ENCODE results near the gene FRAS1. TPM values are rescaled to one million over a fixed set of nuclear protein-coding genes. Genes with fewer than 3 reads are reported as not detected.
"Not testable (repeated sequence)": the region's sequence is repeated elsewhere in the genome, so short reads cannot be mapped to it uniquely, and the experiment has no call there.

FRAS1 gene
- total RNA-seq, 1 donor from 2014 or later: 18.9 TPM

GRCh38 chr4:78265006-78265405 is 207.9 kb downstream of the FRAS1 start:
- no peak for DNase-seq (ENCODE audit: low spot score)
- TF ChIP-seq CTCF (IDR thresholded peaks at IDR 0.05): no peak
- Mint-ChIP-seq H3K4me3 (ENCODE audit: unreplicated experiment) (no peak overlapping the region), H3K9me3 (ENCODE audit: low read depth) (peaks cover 10% of the 10 kb centered on the region), H3K27ac (ENCODE audit: unreplicated experiment) (no peak overlapping the region), H3K4me1 (ENCODE audit: low read depth) (peaks cover 7% of the 10 kb centered on the region), H3K27me3 (ENCODE audit: low read depth) (peaks cover 2% of the 10 kb centered on the region), H3K36me3 (ENCODE audit: low read depth) (peaks cover 12% of the 10 kb centered on the region)

GRCh38 chr4:78267790-78268189 is 210.7 kb downstream of the FRAS1 start:
- no peak for DNase-seq (ENCODE audit: low spot score)
- peaks cover 11% of the 10 kb centered on the region for H3K9me3 Mint-ChIP-seq (ENCODE audit: low read depth)
- H3K27me3 Mint-ChIP-seq (ENCODE audit: low read depth): no peaks in the 10 kb centered on the region
- H3K4me3 Mint-ChIP-seq (ENCODE audit: unreplicated experiment): no peak overlapping the region
- peaks cover 12% of the 10 kb centered on the region for H3K36me3 Mint-ChIP-seq (ENCODE audit: low read depth)
- no peak for TF ChIP-seq CTCF (IDR thresholded peaks at IDR 0.05)
- peaks cover 7% of the 10 kb centered on the region for H3K4me1 Mint-ChIP-seq (ENCODE audit: low read depth)
- no peak overlapping the region for H3K27ac Mint-ChIP-seq (ENCODE audit: unreplicated experiment)

GRCh38 chr4:78268597-78268996 is 211.5 kb downstream of the FRAS1 start:
- Mint-ChIP-seq H3K27ac (ENCODE audit: unreplicated experiment) (no peak overlapping the region), H3K4me3 (ENCODE audit: unreplicated experiment) (no peak overlapping the region), H3K36me3 (ENCODE audit: low read depth) (peaks cover 12% of the 10 kb centered on the region), H3K4me1 (ENCODE audit: low read depth) (peaks cover 7% of the 10 kb centered on the region), H3K9me3 (ENCODE audit: low read depth) (peaks cover 15% of the 10 kb centered on the region), H3K27me3 (ENCODE audit: low read depth) (no peaks in the 10 kb centered on the region)
- DNase-seq (ENCODE audit: low spot score): no peak
- no peak for TF ChIP-seq CTCF (IDR thresholded peaks at IDR 0.05)

- not testable (repeated sequence) for H3K27ac Mint-ChIP-seq (ENCODE audit: unreplicated experiment); DNase-seq (ENCODE audit: low spot score); H3K4me1 Mint-ChIP-seq (ENCODE audit: low read depth); H3K4me3 Mint-ChIP-seq (ENCODE audit: unreplicated experiment); H3K27me3 Mint-ChIP-seq (ENCODE audit: low read depth)
- H3K9me3 Mint-ChIP-seq (ENCODE audit: low read depth): peaks cover 25% of the 10 kb centered on the region
- peaks cover 12% of the 10 kb centered on the region for H3K36me3 Mint-ChIP-seq (ENCODE audit: low read depth)
Observed at GRCh38 chr4:78275450-78275849, 218.3 kb downstream of the FRAS1 start.

- H3K27ac Mint-ChIP-seq (ENCODE audit: unreplicated experiment): no peak overlapping the region
Observed at GRCh38 chr4:78286281-78286680, 229.2 kb downstream of the FRAS1 start.

More at GRCh38 chr4:78286281-78286680, 229.2 kb downstream of the FRAS1 start:
- Mint-ChIP-seq H3K4me1 (ENCODE audit: low read depth) (peaks cover 23% of the 10 kb centered on the region), H3K4me3 (ENCODE audit: unreplicated experiment) (no peak overlapping the region), H3K9me3 (ENCODE audit: low read depth) (no peaks in the 10 kb centered on the region), H3K36me3 (ENCODE audit: low read depth) (peaks cover 2% of the 10 kb centered on the region), H3K27me3 (ENCODE audit: low read depth) (no peaks in the 10 kb centered on the region)
- no peak for DNase-seq (ENCODE audit: low spot score)
- no peak for TF ChIP-seq CTCF (IDR thresholded peaks at IDR 0.05)
